ENCODE results near the gene SNX30. TPM values are rescaled to one million over a fixed set of nuclear protein-coding genes. Genes with fewer than 3 reads are reported as not detected.

Gene SNX30
- total and polyA plus RNA-seq, 12 donors, result 0.88 to 7.2 (median 3.8) TPM

- Histone ChIP-seq H3K27me3 (no peaks in the 10 kb centered on the region), H3K4me1 (peaks cover 0 to 13% (median 0%) of the 10 kb centered on the region in 9 donors), H3K27ac (no peak overlapping the region), H3K36me3 (peaks cover 0 to 3% (median 0%) of the 10 kb centered on the region in 9 donors), H3K4me3 (no peak overlapping the region), H3K9me3 (peaks cover 0 to 16% (median 3%) of the 10 kb centered on the region in 11 donors)
- 78 to 88% methylated on average over 1 of the region's 1 CpG for WGBS, 2 donors
- no peak for ATAC-seq
- no peak for DNase-seq
- TF ChIP-seq CTCF (IDR thresholded peaks at IDR 0.05), result no peak
- intact Hi-C loops (cut with DNase I), result no loop called here
Observed at GRCh38 chr9:112765281-112765680, 14.7 kb downstream of the SNX30 start.

- Histone ChIP-seq H3K36me3 (peaks cover 0 to 3% (median 0%) of the 10 kb centered on the region in 9 donors), H3K9me3 (peaks cover 0 to 7% (median 2%) of the 10 kb centered on the region in 11 donors), H3K27ac (peak overlapping the region in 1 of 10 donors; percentile 39), H3K4me3 (no peak overlapping the region), H3K27me3 (no peaks in the 10 kb centered on the region), H3K4me1 (peaks cover 0 to 27% (median 14%) of the 10 kb centered on the region in 9 donors)
- no peak for DNase-seq
- no peak for TF ChIP-seq CTCF (IDR thresholded peaks at IDR 0.05)
- 63 to 70% methylated on average over 8 of the region's 8 CpGs for WGBS, 2 donors
- peak in 2 of 8 donors; percentile 15 to 41 for ATAC-seq
- intact Hi-C loops (cut with DNase I), result no loop called here
Observed at GRCh38 chr9:112771359-112772214, 21.0 kb downstream of the SNX30 start.

- TF ChIP-seq CTCF (IDR thresholded peaks at IDR 0.05), result no peak
- DNase-seq, result no peak
- WGBS, 2 donors, result 49 to 52% methylated on average over 2 of the region's 2 CpGs
- no peak for ATAC-seq
- Histone ChIP-seq H3K36me3 (peaks cover 0 to 3% (median 0%) of the 10 kb centered on the region in 9 donors), H3K27ac (peak overlapping the region in 1 of 10 donors; percentile 39), H3K4me3 (no peak overlapping the region), H3K4me1 (peaks cover 0 to 30% (median 14%) of the 10 kb centered on the region in 9 donors), H3K27me3 (no peaks in the 10 kb centered on the region), H3K9me3 (peaks cover 0 to 4% (median 0%) of the 10 kb centered on the region in 11 donors)
- intact Hi-C loops (cut with DNase I), result no loop called here
Observed at GRCh38 chr9:112772215-112772509, 21.6 kb downstream of the SNX30 start.

GRCh38 chr9:112772551-112772950 lies 22.0 kb downstream of the SNX30 start:
- Histone ChIP-seq H3K4me3 (no peak overlapping the region), H3K9me3 (peaks cover 0 to under 1% (median 0%) of the 10 kb centered on the region in 11 donors)
- intact Hi-C loops (cut with DNase I), result no loop called here

More at GRCh38 chr9:112772551-112772950, 22.0 kb downstream of the SNX30 start:
- Histone ChIP-seq H3K36me3 (peaks cover 0 to 3% (median 0%) of the 10 kb centered on the region in 9 donors), H3K27me3 (no peaks in the 10 kb centered on the region), H3K27ac (peak overlapping the region in 1 of 10 donors; percentile 39), H3K4me1 (peaks cover 0 to 30% (median 14%) of the 10 kb centered on the region in 9 donors)
- DNase-seq, result no peak
- WGBS, 2 donors, result 94 to 95% methylated on average over 4 of the region's 4 CpGs
- no peak for ATAC-seq
- no peak for TF ChIP-seq CTCF (IDR thresholded peaks at IDR 0.05)

Measured in heart right ventricle (tissue), 16 donors.